ENCODE results near the gene CTPS1. TPM values are rescaled to one million over a fixed set of nuclear protein-coding genes. Genes with fewer than 3 reads are reported as not detected.

Gene CTPS1
- polyA plus RNA-seq, 1 donor from 2014 or later: 76.1 TPM

DNA sequence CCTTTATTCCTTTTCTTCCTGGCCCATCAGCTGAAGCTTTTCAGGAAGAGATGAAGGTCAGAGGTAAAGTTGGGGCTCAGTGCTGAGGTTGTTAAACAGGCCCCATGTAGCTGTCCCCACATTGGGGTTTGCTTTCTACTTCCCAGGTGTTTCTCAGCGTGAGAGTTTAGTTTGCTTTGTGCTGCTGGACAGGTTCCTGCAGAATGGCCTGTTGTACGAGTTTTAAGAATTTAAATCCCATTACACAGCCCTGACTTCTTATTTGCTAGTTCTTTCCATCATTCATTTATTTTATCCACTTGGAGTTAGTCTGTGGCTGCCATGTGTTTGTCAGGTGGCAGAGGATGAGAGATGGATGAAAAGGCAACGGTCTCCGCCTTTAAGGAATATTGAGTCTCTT lies 19.2 kb downstream of the CTPS1 start:
- Histone ChIP-seq H4K20me1 (ENCODE audit: insufficient read depth) (no peaks in the 10 kb centered on the region), H3K79me2 (replicated peaks; ENCODE audit: insufficient read depth, low read length) (no peaks in the 10 kb centered on the region), H3K27ac (ENCODE audit: low read length) (no peak overlapping the region), H3K9ac (ENCODE audit: low read length) (no peak overlapping the region), H3K9me2 (ENCODE audit: insufficient read depth, low read length) (no peaks in the 10 kb centered on the region), H3K27me3 (ENCODE audit: insufficient read depth, low read depth, low read length) (no peaks in the 10 kb centered on the region), H3F3A (ENCODE audit: insufficient read depth, low read length, poor library complexity, severe bottlenecking) (no peaks in the 10 kb centered on the region), H2AFZ (ENCODE audit: low read depth, low read length) (no peak overlapping the region), H3K4me3 (ENCODE audit: low read length) (no peak overlapping the region), H3K9me3 (ENCODE audit: low read length) (no peaks in the 10 kb centered on the region), H3K36me3 (ENCODE audit: insufficient read depth, low read length) (peaks cover 26% of the 10 kb centered on the region), H3K4me2 (ENCODE audit: low read length) (no peak overlapping the region)
- TF ChIP-seq SMC3 (conservative IDR thresholded peaks at IDR 0.05; ENCODE audit: poor library complexity) (no peak), CTCF (IDR thresholded peaks at IDR 0.05; ENCODE audit: poor library complexity, severe bottlenecking) (no peak), EZH2 (IDR thresholded peaks at IDR 0.05; ENCODE audit: borderline replicate concordance, insufficient read depth, low read length, poor library complexity, severe bottlenecking) (no peak), RAD21 (conservative IDR thresholded peaks at IDR 0.05) (no peak), TAF1 (IDR thresholded peaks at IDR 0.05; ENCODE audit: low read depth) (no peak), POLR2AphosphoS5 (IDR thresholded peaks at IDR 0.05) (no peak), MXI1 (conservative IDR thresholded peaks at IDR 0.05; ENCODE audit: poor library complexity, severe bottlenecking) (no peak), EP300 (conservative IDR thresholded peaks at IDR 0.05; ENCODE audit: poor library complexity, severe bottlenecking) (no peak)
- TF ChIP-seq, protein P1, sequence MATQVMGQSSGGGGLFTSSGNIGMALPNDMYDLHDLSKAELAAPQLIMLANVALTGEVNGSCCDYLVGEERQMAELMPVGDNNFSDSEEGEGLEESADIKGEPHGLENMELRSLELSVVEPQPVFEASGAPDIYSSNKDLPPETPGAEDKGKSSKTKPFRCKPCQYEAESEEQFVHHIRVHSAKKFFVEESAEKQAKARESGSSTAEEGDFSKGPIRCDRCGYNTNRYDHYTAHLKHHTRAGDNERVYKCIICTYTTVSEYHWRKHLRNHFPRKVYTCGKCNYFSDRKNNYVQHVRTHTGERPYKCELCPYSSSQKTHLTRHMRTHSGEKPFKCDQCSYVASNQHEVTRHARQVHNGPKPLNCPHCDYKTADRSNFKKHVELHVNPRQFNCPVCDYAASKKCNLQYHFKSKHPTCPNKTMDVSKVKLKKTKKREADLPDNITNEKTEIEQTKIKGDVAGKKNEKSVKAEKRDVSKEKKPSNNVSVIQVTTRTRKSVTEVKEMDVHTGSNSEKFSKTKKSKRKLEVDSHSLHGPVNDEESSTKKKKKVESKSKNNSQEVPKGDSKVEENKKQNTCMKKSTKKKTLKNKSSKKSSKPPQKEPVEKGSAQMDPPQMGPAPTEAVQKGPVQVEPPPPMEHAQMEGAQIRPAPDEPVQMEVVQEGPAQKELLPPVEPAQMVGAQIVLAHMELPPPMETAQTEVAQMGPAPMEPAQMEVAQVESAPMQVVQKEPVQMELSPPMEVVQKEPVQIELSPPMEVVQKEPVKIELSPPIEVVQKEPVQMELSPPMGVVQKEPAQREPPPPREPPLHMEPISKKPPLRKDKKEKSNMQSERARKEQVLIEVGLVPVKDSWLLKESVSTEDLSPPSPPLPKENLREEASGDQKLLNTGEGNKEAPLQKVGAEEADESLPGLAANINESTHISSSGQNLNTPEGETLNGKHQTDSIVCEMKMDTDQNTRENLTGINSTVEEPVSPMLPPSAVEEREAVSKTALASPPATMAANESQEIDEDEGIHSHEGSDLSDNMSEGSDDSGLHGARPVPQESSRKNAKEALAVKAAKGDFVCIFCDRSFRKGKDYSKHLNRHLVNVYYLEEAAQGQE (IDR thresholded peaks at IDR 0.05; ENCODE audit: borderline replicate concordance): no peak

- Histone ChIP-seq H2AFZ (ENCODE audit: low read depth, low read length) (no peak overlapping the region), H3K27ac (ENCODE audit: low read length) (no peak overlapping the region), H3K9me3 (ENCODE audit: low read length) (no peaks in the 10 kb centered on the region), H3F3A (ENCODE audit: insufficient read depth, low read length, poor library complexity, severe bottlenecking) (no peaks in the 10 kb centered on the region), H3K4me3 (ENCODE audit: low read length) (no peak overlapping the region), H4K20me1 (ENCODE audit: insufficient read depth) (no peaks in the 10 kb centered on the region), H3K36me3 (ENCODE audit: insufficient read depth, low read length) (peaks cover 30% of the 10 kb centered on the region), H3K4me2 (ENCODE audit: low read length) (no peak overlapping the region), H3K27me3 (ENCODE audit: insufficient read depth, low read depth, low read length) (no peaks in the 10 kb centered on the region), H3K79me2 (replicated peaks; ENCODE audit: insufficient read depth, low read length) (no peaks in the 10 kb centered on the region), H3K9me2 (ENCODE audit: insufficient read depth, low read length) (no peaks in the 10 kb centered on the region), H3K9ac (ENCODE audit: low read length) (no peak overlapping the region)
- no peak for TF ChIP-seq CTCF (IDR thresholded peaks at IDR 0.05; ENCODE audit: poor library complexity, severe bottlenecking)
- TF ChIP-seq, protein P1 (IDR thresholded peaks at IDR 0.05; ENCODE audit: borderline replicate concordance): no peak
Measured at GRCh38 chr1:41003127-41003639, 23.7 kb downstream of the CTPS1 start.
